KOPT-K1 (cell line): Measurements from ENCODE around the gene ACAD11.
A peak's percentile ranks its signal among the peaks of the same experiment; 100 is the strongest.
"Not testable (repeated sequence)": the region's sequence is repeated elsewhere in the genome, so short reads cannot be mapped to it uniquely, and the experiment has no call there.

Experiments used
- H3K27ac ChIP-seq: fragments of 200-600 bp; sonication (generic); 2 replicates; pipeline ENCODE4 v1.5.1; 2016; ENCODE audit warnings: antibody characterized with exemption, mild to moderate bottlenecking, low read depth, low read length; ENCODE audit not compliant: poor library complexity, severe bottlenecking
- H3K36me3 ChIP-seq: fragments of 200-600 bp; sonication (generic); 2 replicates; pipeline ENCODE4 v1.5.1; 2017; ENCODE audit warnings: antibody characterized with exemption, mild to moderate bottlenecking, low read length, moderate library complexity; ENCODE audit not compliant: insufficient read depth
- H3K9me3 ChIP-seq: fragments of 200-600 bp; sonication (generic); 2 replicates; pipeline ENCODE4 v1.5.1; 2017; ENCODE audit warnings: antibody characterized with exemption, low read length, mild to moderate bottlenecking; ENCODE audit not compliant: insufficient read depth, poor library complexity, severe bottlenecking

Gene ACAD11

DNA sequence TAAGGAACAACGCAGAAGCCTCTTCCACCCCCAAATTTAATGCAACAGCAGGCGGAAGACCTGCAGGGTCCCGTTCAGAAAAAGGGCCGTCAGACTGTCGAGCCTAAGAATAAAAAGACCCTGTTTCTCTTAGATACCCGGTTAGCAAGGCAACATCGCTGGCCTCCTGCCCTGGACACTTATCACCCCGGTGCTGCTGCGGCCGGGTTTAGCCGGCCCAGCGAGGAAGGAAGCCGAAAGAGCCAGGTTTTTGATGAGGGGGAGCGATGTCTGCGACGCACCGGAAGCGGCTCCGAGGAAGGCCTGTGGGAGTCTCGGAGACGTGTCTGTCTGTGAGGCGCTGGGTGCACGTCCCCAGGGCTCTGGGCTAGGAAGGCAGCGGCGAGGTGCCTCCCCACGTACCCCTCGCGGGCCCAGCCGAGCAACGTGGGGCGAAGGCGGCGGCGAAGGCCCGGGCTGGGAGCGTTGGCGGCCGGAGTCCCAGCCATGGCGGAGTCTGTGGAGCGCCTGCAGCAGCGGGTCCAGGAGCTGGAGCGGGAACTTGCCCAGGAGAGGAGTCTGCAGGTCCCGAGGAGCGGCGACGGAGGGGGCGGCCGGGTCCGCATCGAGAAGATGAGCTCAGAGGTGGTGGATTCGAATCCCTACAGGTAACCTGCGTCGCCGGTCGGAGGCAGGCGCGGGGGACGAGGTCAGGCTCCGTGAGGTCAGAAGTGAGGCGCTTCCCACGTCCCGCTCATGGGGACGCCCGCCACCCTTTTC is 622 bp upstream of the ACAD11 start, which contains the start of gene UBA5:
UBA5 (plus strand) TSS at position 278 of the 759 bp plus-strand sequence; CDS start at position 487, 209 bp downstream.
- Histone ChIP-seq H3K36me3 (no peaks in the 10 kb centered on the region), H3K27ac (peak within 1 kb of the TSS; percentile 82)

DNA sequence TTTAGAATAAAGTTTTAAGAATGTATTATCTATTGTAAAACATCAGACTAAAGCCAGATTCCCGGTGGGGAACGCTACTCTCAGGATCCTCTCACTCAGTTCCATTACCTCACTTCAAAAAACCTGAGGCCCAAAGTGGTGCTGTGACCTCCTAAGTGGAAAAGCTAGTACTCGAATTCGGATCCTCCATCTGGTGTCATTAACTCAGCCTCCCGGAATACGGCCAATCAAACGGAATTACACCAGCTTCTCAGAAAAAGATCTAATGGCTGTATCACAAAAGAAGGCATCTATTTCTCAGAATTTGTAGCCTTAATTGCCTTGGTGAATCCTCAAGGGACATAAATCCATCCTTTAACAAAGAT is 627 bp downstream of the ACAD11 start:
- Histone ChIP-seq H3K9me3 (no peaks in the 10 kb centered on the region), H3K36me3 (no peaks in the 10 kb centered on the region), H3K27ac (peak overlapping the region; percentile 82)

More for the DNA sequence above, 622 bp upstream of the ACAD11 start, which contains the start of gene UBA5:
- no peaks in the 10 kb centered on the region for H3K9me3 ChIP-seq

DNA sequence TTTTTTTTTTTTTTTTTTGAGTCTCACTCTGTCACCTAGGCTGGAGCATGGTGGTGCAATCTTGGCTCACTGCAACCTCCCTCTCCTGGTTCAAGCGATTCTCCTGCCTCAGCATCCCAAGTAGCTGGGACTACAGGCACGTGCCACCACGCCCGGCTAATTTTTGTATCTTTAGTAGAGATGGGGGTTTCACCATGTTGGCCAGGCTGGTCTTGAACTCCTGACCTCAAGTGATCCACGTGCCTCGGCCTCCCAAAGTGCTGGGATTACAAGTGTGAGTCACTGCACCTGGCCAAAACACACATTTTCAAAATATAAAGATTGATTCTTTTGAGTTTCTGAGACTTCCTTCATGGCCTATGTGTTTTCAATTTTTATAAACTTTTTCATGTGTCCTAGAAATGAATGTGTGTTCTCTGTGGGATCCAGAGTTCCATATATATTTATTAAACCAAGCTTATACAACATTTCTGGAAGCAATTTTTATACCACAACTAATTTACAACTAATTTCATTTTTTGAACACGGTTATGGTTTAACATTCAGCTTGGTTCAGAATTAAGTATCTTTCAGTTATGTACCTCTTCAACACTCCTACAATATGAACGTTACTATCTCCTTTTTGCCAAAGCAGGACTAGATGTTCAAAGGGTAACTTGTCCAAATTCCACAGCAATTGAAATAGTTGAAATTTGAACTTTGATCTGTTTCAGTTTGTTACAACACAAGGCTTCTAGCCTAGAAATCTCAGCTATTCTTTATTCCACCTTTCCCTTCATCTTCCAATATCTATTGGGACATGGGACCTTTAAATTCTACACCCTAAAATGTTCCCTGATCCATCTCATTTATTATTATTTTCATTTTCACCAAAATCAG is 1.5 kb downstream of the ACAD11 start:
- Histone ChIP-seq H3K27ac (no peak overlapping the region), H3K9me3 (no peaks in the 10 kb centered on the region), H3K36me3 (no peaks in the 10 kb centered on the region)

DNA sequence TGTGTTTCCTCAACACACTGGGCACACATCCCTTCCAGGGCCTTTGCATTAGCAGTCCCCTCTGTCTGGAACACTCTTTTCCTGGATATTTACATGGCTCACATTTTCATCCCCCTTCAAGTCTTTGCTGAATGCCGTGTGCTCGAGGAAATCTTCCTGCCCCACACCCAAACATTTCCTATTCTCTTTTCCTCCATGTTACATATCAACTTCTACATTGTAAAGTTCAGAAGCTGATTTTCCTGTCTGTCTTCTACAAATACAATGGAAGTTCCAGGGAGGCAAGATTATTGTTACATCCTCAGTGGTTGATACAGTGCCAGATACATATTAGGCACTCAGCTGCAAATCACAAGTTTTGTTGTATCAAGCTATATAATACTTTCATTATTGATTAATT is 4.1 kb downstream of the ACAD11 start:
- H3K9me3 ChIP-seq = no peaks in the 10 kb centered on the region
- no peaks in the 10 kb centered on the region for H3K36me3 ChIP-seq
- no peak overlapping the region for H3K27ac ChIP-seq

DNA sequence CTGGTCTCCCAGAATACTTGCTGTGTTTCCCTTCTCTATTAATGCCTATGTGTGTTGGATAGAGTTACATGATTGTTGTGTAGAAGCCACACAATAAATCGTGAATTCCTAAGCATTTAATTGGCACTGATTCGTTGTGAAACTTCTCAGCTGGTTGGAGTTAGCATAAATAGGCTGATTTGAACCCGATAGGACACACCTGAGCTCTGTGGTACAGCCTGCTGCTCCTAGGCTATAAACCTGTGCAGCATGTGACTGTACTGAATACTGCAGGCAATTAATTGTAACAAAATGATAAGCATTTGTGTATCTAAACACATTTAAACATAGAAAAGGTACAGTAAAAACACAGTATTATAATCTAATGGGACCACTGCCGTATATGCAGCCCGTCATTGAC is 4.9 kb downstream of the ACAD11 start:
- H3K27ac ChIP-seq = no peak overlapping the region
- H3K36me3 ChIP-seq = no peaks in the 10 kb centered on the region
- no peaks in the 10 kb centered on the region for H3K9me3 ChIP-seq

DNA sequence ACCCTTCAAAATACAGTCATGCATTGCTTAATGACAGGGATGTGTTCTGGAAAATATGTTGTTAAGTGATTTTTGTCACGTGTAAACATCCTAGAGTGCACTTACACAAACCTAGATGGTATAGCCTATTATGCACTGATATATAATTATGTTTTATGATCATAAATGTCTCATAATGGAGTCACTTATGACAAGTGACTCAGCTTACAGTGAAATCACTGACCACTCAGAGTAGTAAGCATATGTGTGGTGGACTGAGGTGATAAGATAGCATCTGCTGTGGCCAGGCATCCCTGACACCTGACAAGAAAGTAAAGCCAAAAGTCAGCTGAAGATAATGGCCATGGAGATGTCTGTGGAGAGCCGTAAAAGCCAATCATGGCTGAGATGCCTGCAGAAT is 5.4 kb downstream of the ACAD11 start:
- no peak overlapping the region for H3K27ac ChIP-seq
- no peaks in the 10 kb centered on the region for H3K36me3 ChIP-seq

DNA sequence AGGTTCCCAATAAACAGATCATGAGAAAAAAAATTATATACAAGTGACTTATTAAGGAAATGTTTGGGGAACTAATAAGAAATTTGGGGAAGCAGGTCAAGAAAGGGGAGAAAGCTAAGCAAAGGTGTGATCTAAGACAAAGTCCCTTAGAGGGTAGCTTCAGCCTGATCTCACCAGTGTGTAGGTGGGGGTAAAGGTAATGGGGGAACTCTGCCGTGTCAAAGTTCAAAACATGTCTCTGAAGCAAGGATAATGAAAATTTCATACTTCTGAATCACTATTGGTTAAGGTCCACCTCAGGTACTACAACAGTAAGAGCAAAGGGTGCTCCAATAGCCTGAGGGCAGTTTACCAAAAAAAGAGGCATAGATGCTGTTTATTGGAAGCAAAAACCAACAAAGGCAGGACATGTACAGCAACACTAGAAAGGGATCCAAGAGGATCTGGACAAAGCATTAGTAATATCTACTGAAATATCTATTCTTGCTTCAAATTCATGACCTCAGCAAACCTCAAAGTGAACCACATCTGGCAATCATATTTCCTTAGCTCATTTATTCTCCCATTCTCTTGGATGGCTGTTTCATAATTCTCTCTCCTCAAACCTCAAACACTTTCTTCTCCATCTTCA is 6.9 kb downstream of the ACAD11 start:
- Histone ChIP-seq H3K36me3 (no peaks in the 10 kb centered on the region), H3K9me3 (no peaks in the 10 kb centered on the region), H3K27ac (no peak overlapping the region)

More for the DNA sequence above, 5.4 kb downstream of the ACAD11 start:
- no peaks in the 10 kb centered on the region for H3K9me3 ChIP-seq

DNA sequence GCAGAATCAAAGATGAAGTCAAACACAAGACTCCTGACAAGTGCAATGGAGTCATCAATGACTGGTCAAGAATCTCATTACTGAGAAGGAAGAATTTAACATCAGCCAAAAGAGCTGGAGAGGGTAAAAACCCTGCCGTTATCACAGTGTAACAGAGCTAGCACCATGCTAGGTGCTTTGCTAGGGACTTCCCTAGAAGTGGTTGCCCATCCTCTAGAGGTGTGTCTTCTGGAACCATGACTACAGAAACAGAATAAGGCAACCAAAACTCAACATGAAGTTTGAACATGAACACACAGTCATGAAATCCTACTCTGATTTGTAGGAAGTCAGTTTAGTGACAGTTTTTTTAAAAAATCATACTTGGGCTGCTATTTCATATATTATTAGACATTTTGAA is 9.5 kb downstream of the ACAD11 start:
- Histone ChIP-seq H3K9me3 (no peaks in the 10 kb centered on the region), H3K36me3 (no peaks in the 10 kb centered on the region), H3K27ac (no peak overlapping the region)

DNA sequence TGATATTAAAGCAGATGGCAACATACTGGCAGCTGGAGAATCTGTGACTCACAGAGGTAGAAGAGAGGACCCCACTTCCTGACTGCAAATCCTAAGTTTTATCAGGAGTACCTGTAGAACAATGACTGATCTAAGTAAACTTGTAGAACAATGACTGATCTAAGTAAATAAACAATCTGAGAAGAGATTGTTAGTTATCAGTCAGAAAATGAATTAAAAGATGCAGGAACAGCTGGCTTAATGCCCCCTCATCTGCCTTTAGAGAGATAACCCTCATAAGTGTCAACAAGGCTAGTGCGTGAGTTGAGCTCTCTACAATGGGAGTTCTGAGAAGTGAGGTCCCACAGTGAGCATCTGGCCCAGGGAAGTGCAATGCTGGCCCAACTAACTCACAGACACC is 14.6 kb downstream of the ACAD11 start:
- no peak overlapping the region for H3K27ac ChIP-seq
- H3K9me3 ChIP-seq = no peaks in the 10 kb centered on the region
- peaks cover 8% of the 10 kb centered on the region; the same call in 1 of the 2 replicates for H3K36me3 ChIP-seq

DNA sequence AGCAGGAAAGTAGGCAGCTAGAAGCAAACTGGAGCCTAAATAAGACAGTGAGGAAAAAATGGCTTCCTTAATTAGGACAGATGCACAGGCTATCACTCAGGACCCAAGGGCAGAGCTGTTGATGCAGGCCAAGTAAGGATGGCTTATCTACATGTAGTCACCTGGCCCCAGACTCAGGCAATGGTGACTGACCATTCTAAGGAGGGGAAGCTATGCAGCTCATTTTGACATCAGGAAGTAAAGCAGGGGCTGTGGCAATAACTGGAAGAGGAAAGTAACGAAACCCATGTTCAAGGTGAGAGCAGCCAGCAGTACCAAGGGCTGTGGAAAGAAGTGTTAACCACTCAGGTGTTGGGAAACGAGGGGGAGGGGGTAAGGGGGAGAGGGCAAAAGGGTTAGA is 16.2 kb downstream of the ACAD11 start:
- Histone ChIP-seq H3K27ac (no peak overlapping the region), H3K36me3 (peaks cover 16% of the 10 kb centered on the region), H3K9me3 (no peaks in the 10 kb centered on the region)

DNA sequence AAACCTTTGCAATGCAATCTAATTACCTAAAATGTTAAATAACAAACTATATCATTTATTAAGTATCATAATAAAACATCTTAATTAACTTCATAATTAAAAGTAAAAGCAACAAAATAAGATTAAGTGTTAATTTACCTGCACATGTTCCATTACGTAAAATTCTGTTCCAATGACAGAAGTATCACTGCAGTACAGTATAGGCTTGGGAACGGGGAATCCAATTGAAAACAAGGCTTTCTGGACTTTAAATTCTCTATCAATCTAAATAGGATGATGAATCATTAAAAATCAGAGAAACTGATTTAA is 17.1 kb downstream of the ACAD11 start:
- Histone ChIP-seq H3K27ac (no peak overlapping the region), H3K9me3 (no peaks in the 10 kb centered on the region), H3K36me3 (peaks cover 16% of the 10 kb centered on the region)

DNA sequence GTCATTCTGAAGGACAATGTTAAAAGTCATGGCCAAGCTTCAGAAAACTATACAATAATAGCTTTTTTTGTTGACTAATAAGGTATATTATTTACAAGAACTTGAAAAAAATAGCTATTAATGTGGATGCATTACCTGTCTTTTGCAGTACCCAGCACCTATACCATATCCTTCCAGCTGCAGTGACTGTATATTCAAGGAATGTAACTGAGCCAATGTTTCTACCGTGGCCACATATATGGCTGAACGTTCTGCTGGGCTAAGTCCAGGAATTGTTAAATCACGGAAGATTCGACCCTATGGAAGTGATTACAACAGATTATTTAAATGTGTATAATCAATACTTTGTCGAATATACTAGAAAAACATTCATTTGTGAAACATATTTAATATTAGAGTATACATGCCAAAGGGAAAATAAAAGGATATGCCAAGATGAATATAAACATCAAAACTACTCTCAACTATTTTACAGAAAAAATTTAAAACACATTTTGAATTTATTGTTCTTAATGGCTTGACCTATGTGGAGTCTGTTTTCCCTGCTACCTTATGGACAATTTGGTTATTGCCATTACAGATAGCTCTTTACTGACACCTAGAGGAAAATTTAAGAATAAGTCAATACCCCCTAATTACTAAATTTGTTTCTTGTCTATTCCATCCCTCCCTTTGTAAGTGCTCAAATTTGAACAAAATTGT is 17.6 kb downstream of the ACAD11 start:
- Histone ChIP-seq H3K27ac (no peak overlapping the region), H3K36me3 (peaks cover 16% of the 10 kb centered on the region), H3K9me3 (no peaks in the 10 kb centered on the region)

DNA sequence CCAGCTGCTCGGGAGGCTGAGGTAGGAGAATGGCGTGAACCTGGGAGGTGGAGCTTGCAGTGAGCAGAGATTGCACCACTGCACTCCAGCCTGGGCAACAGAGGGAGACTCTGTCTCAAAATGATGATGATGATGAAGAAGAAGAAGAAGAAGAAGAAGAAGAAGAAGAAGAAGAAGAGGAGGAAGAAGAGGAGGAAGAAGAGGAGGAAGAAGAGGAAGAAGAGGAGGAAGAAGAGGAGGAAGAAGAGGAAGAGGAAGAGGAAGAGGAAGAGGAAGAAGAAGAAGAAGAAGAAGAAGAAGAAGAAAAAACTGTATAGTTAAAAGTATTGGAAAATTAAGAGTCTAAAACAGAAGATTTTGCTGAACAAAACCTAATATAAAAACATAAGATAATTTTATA is 18.2 kb downstream of the ACAD11 start:
- not testable (repeated sequence) for H3K9me3 ChIP-seq, H3K27ac ChIP-seq
- peaks cover 16% of the 10 kb centered on the region for H3K36me3 ChIP-seq

DNA sequence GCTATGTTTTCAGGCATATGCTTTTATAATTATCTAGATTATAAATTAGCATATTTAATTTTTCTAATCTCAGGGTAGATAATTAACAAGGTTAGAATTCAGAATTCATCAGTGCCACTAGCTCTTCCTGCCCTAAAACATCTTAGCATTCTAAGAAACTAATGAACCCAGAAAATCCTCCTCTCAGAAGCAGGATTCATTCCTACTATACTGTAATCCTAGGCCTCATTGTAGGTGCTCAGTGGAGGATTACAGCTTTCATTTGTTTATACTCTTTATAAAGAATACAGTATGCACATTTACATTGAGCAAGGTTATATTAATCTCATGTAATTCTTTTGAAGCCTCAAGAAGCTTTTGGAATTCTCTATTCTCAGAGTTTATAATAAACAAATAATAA is 20.9 kb downstream of the ACAD11 start:
- Histone ChIP-seq H3K9me3 (no peaks in the 10 kb centered on the region), H3K36me3 (peaks cover 16% of the 10 kb centered on the region), H3K27ac (no peak overlapping the region)

DNA sequence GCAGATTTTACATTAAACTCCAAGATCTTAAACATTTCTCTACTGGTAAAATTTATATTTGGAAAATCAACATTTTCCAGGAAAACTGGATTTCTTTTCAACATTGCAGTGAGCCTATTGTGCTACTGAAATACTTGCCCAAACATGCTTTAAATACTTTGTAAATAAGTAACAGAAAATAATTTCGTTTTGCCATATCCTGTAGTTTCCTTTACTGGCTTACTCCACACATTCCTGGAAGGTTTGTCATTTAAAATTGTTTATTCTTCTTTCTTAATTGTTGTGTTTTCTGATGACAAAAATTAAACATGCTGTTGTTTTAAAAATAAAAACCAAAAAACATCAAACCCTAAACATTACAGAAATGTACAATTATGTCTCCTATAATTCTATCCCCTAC is 22.0 kb downstream of the ACAD11 start:
- Histone ChIP-seq H3K27ac (no peak overlapping the region), H3K36me3 (peaks cover 16% of the 10 kb centered on the region), H3K9me3 (no peaks in the 10 kb centered on the region)
